Activated naive CD4-positive, alpha-beta T cell treated with Interleukin-2 at 50 U/mL for 16 hours (primary cell): ENCODE results near the gene GPC5.

Source experiments
- DNase-seq: peaks from one replicate; pipeline ENCODE4 v3.0.0-alpha.2; 2020

Gene GPC5

GRCh38 chr13:91595677-91596076 is 197.3 kb downstream of the GPC5 start:
- DNase-seq, result no peak

GRCh38 chr13:91596842-91597241 is 198.4 kb downstream of the GPC5 start:
- DNase-seq, result no peak

DNA sequence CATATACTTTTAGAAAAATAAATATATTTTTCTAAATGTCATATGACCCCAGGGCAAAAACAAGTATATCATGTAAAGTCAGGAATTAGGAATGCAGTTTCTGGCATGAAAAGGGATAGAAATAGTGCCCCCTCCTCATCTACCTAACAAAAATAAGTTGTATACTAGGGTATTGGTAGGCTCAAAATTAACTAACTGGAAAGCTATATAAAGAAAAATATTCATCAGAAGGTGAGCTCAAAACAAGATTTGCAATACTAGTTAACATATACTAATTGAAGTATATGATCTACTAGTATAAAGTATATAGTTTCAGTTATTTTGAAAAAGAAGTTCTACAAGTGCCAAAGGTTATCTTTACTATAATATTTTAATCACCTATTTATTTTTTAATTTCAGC is 200.2 kb downstream of the GPC5 start:
- no peak for DNase-seq

GRCh38 chr13:91601273-91601672 is 202.9 kb downstream of the GPC5 start:
- DNase-seq, result no peak

GRCh38 chr13:91601807-91602206 is 203.4 kb downstream of the GPC5 start:
- DNase-seq, result no peak

DNA sequence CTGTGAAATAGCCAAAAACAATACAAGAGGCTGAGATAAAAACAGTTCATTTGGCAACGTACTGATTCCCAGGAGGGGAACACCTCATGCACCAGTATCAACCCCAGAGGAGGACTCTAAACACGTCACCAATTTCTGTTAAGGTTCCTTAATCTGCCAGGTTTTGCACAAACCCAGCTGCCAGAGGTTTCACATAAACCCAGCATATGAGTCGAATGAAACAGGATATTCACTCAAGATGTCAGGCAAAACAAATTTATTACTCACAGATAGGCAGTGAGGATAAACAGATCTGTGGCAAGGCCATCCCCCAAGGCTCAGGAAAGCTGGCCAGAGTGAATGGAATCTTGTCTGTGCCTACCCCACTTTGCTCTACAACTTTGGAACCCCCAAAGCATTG is 210.9 kb downstream of the GPC5 start:
- DNase-seq, result no peak

- DNase-seq, result no peak
Observed at GRCh38 chr13:91618315-91618714, 219.9 kb downstream of the GPC5 start.

- DNase-seq, result no peak
Observed at GRCh38 chr13:91620670-91621141, 222.3 kb downstream of the GPC5 start.

DNA sequence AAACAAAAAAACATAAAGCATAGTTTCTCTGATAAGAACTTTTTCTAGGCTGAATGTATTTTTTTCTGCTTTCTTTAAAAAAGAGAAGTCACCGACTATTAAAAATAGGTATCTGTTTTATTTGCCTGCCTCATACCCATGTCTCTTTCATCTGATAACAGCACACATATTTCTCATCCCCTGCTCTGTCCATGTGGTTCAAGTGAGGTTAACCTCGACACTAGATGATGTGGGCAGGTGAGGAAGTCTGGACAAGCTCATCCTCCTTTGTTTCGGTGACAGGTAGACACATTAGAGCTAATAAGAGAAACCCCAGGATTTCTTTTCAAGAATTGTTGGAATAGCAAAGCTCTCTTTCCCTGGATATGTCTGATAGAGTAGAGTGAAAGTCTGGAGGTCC is 222.7 kb downstream of the GPC5 start:
- no peak for DNase-seq

DNA sequence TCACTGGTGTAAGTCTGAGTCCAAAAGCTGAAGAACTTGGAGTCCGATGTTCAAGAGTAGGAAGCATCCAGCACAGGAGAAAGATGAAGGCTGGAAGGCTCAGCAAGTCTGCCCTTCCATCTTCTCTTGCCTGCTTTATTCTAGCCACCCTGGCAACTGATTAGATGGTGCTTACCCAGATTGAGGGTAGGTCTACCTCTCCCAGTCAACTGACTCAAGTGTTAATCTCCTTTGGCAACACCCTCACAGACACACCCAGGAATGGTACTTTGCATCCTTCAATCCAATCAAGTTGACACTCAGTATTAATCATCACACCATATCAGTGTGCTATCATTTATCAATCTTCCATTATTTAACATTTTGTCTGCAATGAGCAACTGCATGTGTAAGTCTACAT is 223.5 kb downstream of the GPC5 start:
- no peak for DNase-seq

GRCh38 chr13:91622778-91623550 is 224.5 kb downstream of the GPC5 start:
- DNase-seq, result no peak

DNA sequence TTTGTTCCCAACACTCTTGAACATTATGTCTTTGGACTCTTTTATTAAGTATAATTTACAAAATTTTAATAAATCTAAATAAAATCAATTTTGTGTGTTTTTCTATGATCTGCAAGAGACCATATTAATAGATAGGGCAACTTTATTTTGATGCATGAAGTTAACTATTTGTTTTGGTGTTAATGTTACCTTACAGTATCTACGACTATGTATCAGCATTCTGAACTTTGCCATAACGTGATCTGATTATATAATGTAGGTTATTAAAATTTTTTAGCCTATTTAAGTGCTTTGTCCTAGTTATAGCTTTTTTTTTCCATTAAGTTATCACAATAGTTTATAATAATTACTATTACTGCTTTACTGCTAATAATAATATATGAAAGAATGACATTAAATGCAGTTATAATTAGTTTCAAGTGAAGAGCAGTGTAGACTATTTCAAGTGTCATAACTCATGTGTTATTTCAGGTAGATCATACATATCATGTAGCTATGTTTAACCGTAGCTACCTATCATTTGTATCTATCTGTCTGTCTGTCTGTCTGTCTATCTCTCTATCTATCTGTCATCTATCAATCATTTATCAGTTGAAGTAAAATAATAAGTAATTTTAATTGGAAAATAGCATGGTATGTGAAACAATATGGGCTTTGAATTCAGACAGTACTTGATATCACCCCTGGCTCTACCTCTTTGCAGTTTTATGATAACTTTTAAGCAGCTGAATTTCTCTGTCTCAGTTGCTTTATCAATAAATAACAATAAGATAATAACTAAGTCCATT is 229.7 kb downstream of the GPC5 start:
- no peak for DNase-seq

DNA sequence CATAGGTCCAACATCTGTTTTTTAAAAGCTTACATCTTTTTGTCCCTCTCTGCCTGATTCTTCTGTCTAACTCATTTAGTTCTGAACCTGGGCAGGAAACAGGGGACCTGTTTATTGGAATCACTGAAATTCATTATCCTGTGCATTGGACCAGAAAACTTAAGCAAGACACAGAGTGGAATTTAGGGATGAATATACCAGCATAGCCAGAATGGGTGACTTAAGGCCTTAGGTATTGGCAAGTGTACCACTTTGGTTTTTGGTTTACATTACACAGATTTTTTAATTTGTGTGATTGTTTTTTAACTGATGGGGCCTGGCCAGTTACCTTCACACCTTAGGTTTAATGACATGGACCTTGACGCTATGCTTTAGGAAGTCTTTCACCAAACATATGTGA is 232.5 kb downstream of the GPC5 start:
- no peak for DNase-seq

DNA sequence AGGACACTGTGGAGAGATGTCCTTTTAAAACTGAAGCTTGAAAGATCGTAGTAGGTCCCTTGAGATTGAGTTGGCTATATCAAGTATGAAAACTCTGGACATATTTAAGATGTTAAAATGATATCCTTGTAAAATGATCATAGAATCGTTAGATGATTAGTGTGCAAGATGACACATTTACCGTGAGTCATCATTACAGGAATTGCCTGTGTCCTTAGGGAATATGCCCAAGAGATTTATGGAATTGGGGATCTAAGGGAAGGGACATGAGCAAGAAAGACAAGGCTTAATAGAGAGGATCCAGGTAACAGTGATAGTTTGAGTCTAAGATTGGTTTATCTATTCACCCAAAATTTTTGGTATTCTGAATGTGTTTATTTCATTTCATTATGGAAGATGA is 233.7 kb downstream of the GPC5 start:
- DNase-seq, result no peak

- DNase-seq, result no peak
Observed at GRCh38 chr13:91639330-91639729, 240.9 kb downstream of the GPC5 start.

GRCh38 chr13:91643394-91643793 is 245.0 kb downstream of the GPC5 start:
- no peak for DNase-seq

GRCh38 chr13:91644806-91645205 is 246.4 kb downstream of the GPC5 start:
- DNase-seq, result no peak

- no peak for DNase-seq
Observed at GRCh38 chr13:91647361-91647990, 249.1 kb downstream of the GPC5 start.

DNA sequence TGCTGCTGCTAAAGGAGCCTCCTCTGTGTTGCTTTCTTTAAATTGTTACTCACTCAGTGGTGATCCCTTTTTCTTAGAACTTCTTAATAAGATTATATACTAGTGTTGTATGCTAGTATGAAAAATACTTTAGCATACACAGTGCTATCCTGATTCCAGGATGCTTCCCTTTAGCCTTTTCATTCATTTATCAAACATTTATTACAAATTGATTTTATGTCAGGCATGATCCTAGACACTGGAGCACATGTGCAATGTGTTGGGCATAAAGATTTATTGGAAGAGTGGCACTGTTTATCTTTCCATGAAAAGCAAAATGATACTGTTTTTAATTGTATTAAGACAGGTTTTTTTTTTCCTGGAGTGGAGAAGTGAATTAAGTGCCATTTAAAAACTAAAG is 249.6 kb downstream of the GPC5 start:
- DNase-seq, result no peak

DNA sequence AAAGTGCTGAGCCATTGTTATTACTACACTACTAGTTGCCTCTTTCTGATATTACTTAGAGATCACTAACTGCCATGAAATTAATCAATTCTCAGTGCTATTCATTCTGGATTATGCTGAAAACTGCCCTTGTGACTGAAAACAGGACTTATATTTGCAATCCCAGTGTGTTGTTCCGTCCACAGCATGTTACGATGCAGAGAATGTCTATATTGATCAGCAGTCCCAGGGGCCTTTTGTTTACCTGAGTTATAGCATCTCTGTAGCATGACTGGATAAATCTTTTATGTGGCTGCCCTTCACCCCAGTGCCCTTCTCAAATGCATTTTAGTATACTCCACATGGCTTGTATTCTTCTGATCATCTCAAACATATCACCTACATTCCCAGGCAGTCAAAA is 251.0 kb downstream of the GPC5 start:
- DNase-seq, result no peak

- no peak for DNase-seq
Observed at GRCh38 chr13:91652404-91653301, 254.2 kb downstream of the GPC5 start.

DNA sequence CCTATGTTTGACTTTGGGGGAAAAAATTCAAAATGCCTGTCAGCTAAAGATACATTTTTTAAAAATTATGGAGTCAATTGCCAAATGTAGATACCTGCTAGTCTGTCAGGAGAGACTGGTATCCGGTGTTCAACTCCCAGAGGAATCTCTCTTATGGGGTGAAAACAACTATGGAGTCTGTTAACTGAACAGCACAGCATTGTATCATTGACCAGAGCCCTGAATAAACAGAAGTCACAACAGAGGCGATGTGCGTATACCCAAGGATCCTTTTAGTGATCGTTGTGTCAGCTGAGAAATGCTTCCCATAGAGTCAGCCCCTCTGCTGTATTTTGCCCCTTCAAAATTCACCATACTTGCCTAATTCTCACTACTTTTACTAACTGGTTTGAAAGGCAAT is 257.3 kb downstream of the GPC5 start:
- DNase-seq, result no peak

GRCh38 chr13:91657283-91657682 is 258.9 kb downstream of the GPC5 start:
- no peak for DNase-seq
